Daoy (cell line): ENCODE data around the gene CACNA1D. TPM values are rescaled to one million over a fixed set of nuclear protein-coding genes. Genes with fewer than 3 reads are reported as not detected.
A peak's percentile ranks its signal among the peaks of the same experiment; 100 is the strongest.
"Not testable (repeated sequence)": the region's sequence is repeated elsewhere in the genome, so short reads cannot be mapped to it uniquely, and the experiment has no call there.

Experiments used
- DNase-seq: peaks from one replicate; pipeline ENCODE4 v3.0.0-alpha.2; 2015; ENCODE audit warnings: low read depth
- total RNA-seq: library from RNA; depleted of rRNA; stranded (reverse); fragments of >200 nt; shearing (Covaris generic); gene quantifications from 2 replicates; pipeline ENCODE4 v1.2.3, GENCODE V29; 2014

The CACNA1D gene
- total RNA-seq, 1 experiment from 2014 or later, result 1.4 TPM

- DNase-seq, result peak; percentile 53
Measured at GRCh38 chr3:53616971-53617892, 122.8 kb downstream of the CACNA1D start.

GRCh38 chr3:53617893-53618523, 123.6 kb downstream of the CACNA1D start:
- DNase-seq, result no peak

DNA sequence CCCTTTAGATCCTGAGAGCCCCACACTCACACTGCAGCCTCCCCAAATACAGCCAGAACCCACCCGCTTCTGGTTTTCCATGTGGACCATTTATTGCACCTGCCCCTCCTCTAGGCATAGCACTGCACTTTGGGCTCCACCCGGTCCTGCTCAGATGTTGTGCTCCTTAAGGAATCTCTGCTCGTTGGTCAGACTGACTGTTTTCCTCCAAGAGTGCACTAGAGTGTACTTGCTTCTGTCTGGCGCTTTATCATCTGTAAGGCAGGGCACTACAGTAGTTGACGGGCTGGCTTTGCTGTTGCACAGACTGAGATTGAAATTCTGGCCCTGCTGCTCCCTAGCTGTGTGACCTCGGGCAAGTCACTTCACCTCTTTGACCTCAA, 124.1 kb downstream of the CACNA1D start:
- DNase-seq, result no peak

GRCh38 chr3:53618936-53619335, 124.5 kb downstream of the CACNA1D start:
- no peak for DNase-seq

GRCh38 chr3:53624061-53624857, 129.8 kb downstream of the CACNA1D start:
- DNase-seq, result no peak

DNA sequence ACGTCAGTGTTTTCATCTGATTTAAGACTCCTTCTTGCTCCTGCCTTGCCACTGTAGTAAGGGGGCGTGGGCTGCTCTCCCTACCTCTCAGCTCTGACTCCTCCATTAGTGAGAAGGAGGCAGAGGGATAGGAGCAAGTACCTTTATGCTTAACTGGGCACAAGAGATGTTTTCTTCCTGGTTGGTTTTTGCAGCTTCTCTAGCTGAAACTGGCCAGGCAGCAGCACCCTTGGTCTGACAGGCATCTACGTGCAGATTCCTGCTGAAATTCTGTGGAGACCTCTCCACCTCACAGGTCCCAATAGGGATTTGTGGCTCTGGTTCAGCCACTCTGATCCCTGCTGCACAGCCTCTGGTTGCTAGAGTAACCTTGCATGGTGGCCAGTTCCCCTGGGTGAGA, 132.5 kb downstream of the CACNA1D start:
- no peak for DNase-seq

GRCh38 chr3:53628536-53629401, 134.4 kb downstream of the CACNA1D start:
- DNase-seq, result no peak

GRCh38 chr3:53629402-53629723, 135.0 kb downstream of the CACNA1D start:
- no peak for DNase-seq

GRCh38 chr3:53630547-53630946, 136.1 kb downstream of the CACNA1D start:
- peak; percentile 15 for DNase-seq

GRCh38 chr3:53633197-53633787, 138.9 kb downstream of the CACNA1D start:
- DNase-seq, result no peak

GRCh38 chr3:53635041-53635440, 140.6 kb downstream of the CACNA1D start:
- DNase-seq, result no peak

DNA sequence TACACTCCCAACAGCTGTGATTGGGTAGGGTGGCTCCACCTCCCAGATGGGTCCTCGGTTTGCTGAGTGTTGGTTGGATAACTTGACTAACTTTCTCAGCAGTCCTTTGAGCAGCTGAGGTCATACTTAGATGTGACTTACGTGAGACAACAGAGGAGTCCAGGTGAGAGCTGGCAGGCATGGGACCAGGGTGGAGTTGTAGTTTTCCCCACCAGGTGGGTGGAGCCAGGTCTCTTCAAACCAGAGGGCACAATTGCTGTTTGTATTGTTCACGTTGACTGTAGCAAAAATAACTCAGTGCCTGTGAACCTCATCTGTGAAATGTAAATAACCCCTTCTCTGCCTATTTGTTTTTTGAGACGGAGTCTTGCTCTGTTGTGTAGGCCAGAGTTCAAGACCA, 144.4 kb downstream of the CACNA1D start:
- not testable (repeated sequence) for DNase-seq

GRCh38 chr3:53641397-53641796, 147.0 kb downstream of the CACNA1D start:
- DNase-seq, result no peak

DNA sequence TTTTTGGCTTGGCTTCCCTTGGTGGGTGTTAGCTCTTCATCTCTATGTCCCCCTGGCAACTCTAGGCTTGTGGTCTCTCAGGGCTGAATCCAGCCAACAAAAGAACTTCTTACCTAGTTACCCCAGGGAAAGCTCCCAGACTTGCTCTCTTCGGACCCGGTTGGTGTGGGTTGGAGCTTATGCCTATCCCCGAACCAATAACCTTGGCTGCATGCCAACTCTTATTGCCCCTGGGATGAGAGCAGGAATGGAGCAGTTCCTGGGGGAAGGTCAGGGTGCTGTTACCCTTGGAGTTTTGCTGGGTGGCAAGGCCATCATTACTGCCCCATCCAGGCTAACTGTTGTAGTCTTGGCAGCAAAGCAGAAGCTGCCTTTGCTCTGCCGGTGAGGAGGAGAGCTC, 147.8 kb downstream of the CACNA1D start:
- no peak for DNase-seq

- DNase-seq, result no peak
Measured at GRCh38 chr3:53643757-53644156, 149.3 kb downstream of the CACNA1D start.

DNA sequence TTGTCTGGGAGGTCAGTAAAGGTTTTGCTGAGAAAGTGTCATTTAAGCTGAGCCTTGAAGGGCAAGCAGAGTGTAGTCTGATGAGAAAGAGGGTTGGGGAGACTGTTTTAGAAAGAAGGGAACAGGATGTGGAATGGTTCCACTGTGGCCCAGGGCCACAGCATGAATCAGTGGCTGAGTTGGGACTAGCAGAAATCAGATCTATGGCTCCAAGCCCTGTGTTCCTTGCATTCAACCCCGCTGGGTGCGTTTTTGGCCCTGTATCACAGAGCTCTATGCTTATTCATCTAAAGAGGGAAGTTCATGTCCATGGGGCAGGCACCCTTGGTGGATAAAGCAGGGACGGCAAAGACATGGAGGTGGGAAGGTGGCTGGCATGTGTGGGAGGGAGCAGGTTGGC, 151.3 kb downstream of the CACNA1D start:
- DNase-seq, result no peak

- DNase-seq, result no peak
Measured at GRCh38 chr3:53646723-53647122, 152.3 kb downstream of the CACNA1D start.

DNA sequence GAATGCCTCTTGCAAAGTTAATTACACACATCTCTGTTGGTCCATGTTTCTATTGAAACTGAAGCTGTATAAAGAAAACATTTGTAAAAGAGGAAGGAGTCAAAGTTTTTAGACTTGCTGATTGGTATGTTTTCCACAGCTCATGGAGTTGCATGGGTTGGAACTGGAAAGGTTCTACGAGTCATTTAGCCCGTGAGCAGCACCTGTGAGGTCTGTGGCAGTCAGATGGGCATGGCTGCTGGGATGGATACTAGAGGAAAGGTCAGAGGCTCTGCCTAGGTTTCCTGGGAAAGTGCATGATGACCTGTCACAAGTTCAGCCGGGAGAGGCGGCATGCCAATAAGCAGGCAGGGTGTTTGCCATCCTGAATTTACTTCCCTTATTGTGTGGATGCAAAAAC, 155.4 kb downstream of the CACNA1D start:
- DNase-seq, result no peak

GRCh38 chr3:53650424-53650823, 156.0 kb downstream of the CACNA1D start:
- DNase-seq, result no peak

GRCh38 chr3:53650928-53651661, 156.7 kb downstream of the CACNA1D start:
- DNase-seq, result no peak
